GM23338 (cell line): ENCODE data around the gene PICALM. TPM values are rescaled to one million over a fixed set of nuclear protein-coding genes. Genes with fewer than 3 reads are reported as not detected.

Experiments
- ATAC-seq: fragments of 200-7000 bp; cut with Tn5 transposase; 3 replicates; pipeline ENCODE4 v1.9.1; 2020
- DNase-seq: peaks from one replicate; pipeline ENCODE4 v3.0.0-alpha.2; 2015; ENCODE audit warnings: low spot score
- H2AFZ ChIP-seq: fragments of 200-600 bp; sonication (generic); 2 replicates; pipeline ENCODE4 v1.8.0; 2016; ENCODE audit warnings: antibody characterized with exemption, mild to moderate bottlenecking, moderate library complexity
- H3F3A ChIP-seq: fragments of 200-600 bp; sonication (generic); replicated peaks from 2 replicates; pipeline ENCODE4 v1.8.0; 2017; ENCODE audit warnings: antibody characterized with exemption, mixed run types, low read depth
- H3K27ac ChIP-seq: fragments of 200-600 bp; sonication (generic); 2 replicates; pipeline ENCODE4 v1.6.1; 2016; ENCODE audit warnings: low read depth
- H3K27me3 ChIP-seq: fragments of 200-600 bp; sonication (generic); 2 replicates; pipeline ENCODE4 v1.8.0; 2016; ENCODE audit warnings: mild to moderate bottlenecking, mixed run types, moderate library complexity; ENCODE audit not compliant: insufficient read depth
- H3K36me3 ChIP-seq: fragments of 200-600 bp; sonication (generic); 2 replicates; pipeline ENCODE4 v1.8.0; 2016; ENCODE audit warnings: mild to moderate bottlenecking; ENCODE audit not compliant: insufficient read depth
- H3K4me1 ChIP-seq: fragments of 200-600 bp; sonication (generic); 2 replicates; pipeline ENCODE4 v1.8.0; 2016; ENCODE audit warnings: mild to moderate bottlenecking, moderate library complexity; ENCODE audit not compliant: insufficient read depth
- H3K4me2 ChIP-seq: fragments of 200-600 bp; sonication (generic); 2 replicates; pipeline ENCODE4 v1.7.1; 2017; ENCODE audit warnings: mixed run types
- H3K4me3 ChIP-seq: fragments of 200-600 bp; sonication (generic); 2 replicates; pipeline ENCODE4 v1.6.1; 2016; ENCODE audit warnings: mixed run types
- H3K79me2 ChIP-seq: fragments of 200-600 bp; sonication (generic); replicated peaks from 2 replicates; pipeline ENCODE4 v1.8.0; 2017; ENCODE audit warnings: mild to moderate bottlenecking; ENCODE audit not compliant: insufficient read depth
- H3K9me2 ChIP-seq: fragments of 200-600 bp; sonication (generic); 2 replicates; pipeline ENCODE4 v1.8.0; 2017; ENCODE audit not compliant: insufficient read depth
- H4K20me1 ChIP-seq: fragments of 200-600 bp; sonication (generic); replicated peaks from 2 replicates; pipeline ENCODE4 v1.8.0; 2017; ENCODE audit warnings: mild to moderate bottlenecking; ENCODE audit not compliant: insufficient read depth
- H3K27ac Mint-ChIP-seq: 2 replicates; pipeline ENCODE4 v1.8.0; 2020; ENCODE audit warnings: inconsistent platforms, mild to moderate bottlenecking, moderate library complexity, mixed read lengths
- H3K27me3 Mint-ChIP-seq: 3 replicates; pipeline ENCODE4 v1.8.0; 2022; ENCODE audit warnings: low read depth, mild to moderate bottlenecking, moderate library complexity, mixed read lengths, inconsistent platforms; ENCODE audit not compliant: insufficient read depth, poor library complexity
- H3K36me3 Mint-ChIP-seq: 3 replicates; pipeline ENCODE4 v1.8.0; 2021; ENCODE audit warnings: low read depth, mild to moderate bottlenecking, inconsistent platforms, moderate library complexity, mixed read lengths
- H3K4me1 Mint-ChIP-seq: 3 replicates; pipeline ENCODE4 v1.8.0; 2020; ENCODE audit warnings: mild to moderate bottlenecking, inconsistent platforms, mixed read lengths
- H3K4me3 Mint-ChIP-seq: 3 replicates; pipeline ENCODE4 v1.8.0; 2021; ENCODE audit warnings: moderate library complexity, mild to moderate bottlenecking, inconsistent platforms, mixed read lengths
- H3K9me3 Mint-ChIP-seq: 3 replicates; pipeline ENCODE4 v1.8.0; 2020; ENCODE audit warnings: moderate library complexity, mild to moderate bottlenecking, inconsistent platforms, mixed read lengths
- CREB1 ChIP-seq: fragments of 250-450 bp; sonication (Bioruptor Pico); IDR thresholded peaks from 2 replicates; pipeline ENCODE4 v1.5.0; 2020; ENCODE audit warnings: low read depth, mild to moderate bottlenecking, moderate library complexity
- ETS1 ChIP-seq: IDR thresholded peaks from 2 replicates; pipeline ENCODE4 v1.6.1; 2016; ENCODE audit warnings: antibody characterized with exemption
- EZH2phosphoT487 ChIP-seq: fragments of 200-600 bp; sonication (generic); IDR thresholded peaks from one replicate; pipeline ENCODE4 v1.8.1; 2018; ENCODE audit warnings: antibody characterized with exemption; ENCODE audit not compliant: unreplicated experiment
- JUNB ChIP-seq: IDR thresholded peaks from one replicate; pipeline ENCODE4 v1.6.1; 2016; ENCODE audit warnings: antibody characterized with exemption; ENCODE audit not compliant: unreplicated experiment
- POLR2AphosphoS5 ChIP-seq: IDR thresholded peaks from 2 replicates; pipeline ENCODE4 v1.6.1; 2016; ENCODE audit warnings: antibody characterized with exemption, low read depth
- REST ChIP-seq: IDR thresholded peaks from one replicate; pipeline ENCODE4 v1.6.1; 2018; ENCODE audit warnings: antibody characterized with exemption; ENCODE audit not compliant: unreplicated experiment
- STAT1 ChIP-seq: IDR thresholded peaks from one replicate; pipeline ENCODE4 v1.6.1; 2016; ENCODE audit warnings: antibody characterized with exemption; ENCODE audit not compliant: unreplicated experiment
- long read RNA-seq: library from polyadenylated mRNA; unstranded; transcript quantifications from one replicate; pipeline ENCODE4 v2.0.0, GENCODE V29; 2020; ENCODE audit not compliant: unreplicated experiment
- polyA plus RNA-seq: library from polyadenylated mRNA; unstranded; fragments of >200 nt; fragmentation: Nextera tagmentation; extraction: Ambion mirVana; gene quantifications from 2 replicates; pipeline ENCODE4 v1.2.1, GENCODE V29; 2016
- total RNA-seq: library from RNA; depleted of rRNA; stranded (reverse); fragments of >200 nt; shearing (Covaris generic); gene quantifications from 2 replicates; pipeline ENCODE4 v1.2.3, GENCODE V29; 2014; rRNA removed
- TF ChIP-seq, protein P1 (sequence below), 2 experiments: fragments of 200-600 bp in 1 of 2; sonication (generic) in 1 of 2; conservative IDR thresholded peaks; 2 replicates each; pipeline versions ENCODE4 v1.5.1 to v1.6.1; 2016 to 2017; ENCODE audit warnings: antibody characterized with exemption in 2 of 2, low read depth in 2 of 2, mild to moderate bottlenecking in 2 of 2, moderate library complexity in 1 of 2

The PICALM gene, protein sequence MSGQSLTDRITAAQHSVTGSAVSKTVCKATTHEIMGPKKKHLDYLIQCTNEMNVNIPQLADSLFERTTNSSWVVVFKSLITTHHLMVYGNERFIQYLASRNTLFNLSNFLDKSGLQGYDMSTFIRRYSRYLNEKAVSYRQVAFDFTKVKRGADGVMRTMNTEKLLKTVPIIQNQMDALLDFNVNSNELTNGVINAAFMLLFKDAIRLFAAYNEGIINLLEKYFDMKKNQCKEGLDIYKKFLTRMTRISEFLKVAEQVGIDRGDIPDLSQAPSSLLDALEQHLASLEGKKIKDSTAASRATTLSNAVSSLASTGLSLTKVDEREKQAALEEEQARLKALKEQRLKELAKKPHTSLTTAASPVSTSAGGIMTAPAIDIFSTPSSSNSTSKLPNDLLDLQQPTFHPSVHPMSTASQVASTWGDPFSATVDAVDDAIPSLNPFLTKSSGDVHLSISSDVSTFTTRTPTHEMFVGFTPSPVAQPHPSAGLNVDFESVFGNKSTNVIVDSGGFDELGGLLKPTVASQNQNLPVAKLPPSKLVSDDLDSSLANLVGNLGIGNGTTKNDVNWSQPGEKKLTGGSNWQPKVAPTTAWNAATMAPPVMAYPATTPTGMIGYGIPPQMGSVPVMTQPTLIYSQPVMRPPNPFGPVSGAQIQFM
- total RNA-seq: 134 and 150 TPM in 2 replicates
- polyA plus RNA-seq: 21.0 and 27.9 TPM in 2 replicates
- long read RNA-seq, partial matches to known transcripts: 1 of 4 reads
- long read RNA-seq, other reads (novel, unspliced or antisense): 3 of 4 reads

DNA sequence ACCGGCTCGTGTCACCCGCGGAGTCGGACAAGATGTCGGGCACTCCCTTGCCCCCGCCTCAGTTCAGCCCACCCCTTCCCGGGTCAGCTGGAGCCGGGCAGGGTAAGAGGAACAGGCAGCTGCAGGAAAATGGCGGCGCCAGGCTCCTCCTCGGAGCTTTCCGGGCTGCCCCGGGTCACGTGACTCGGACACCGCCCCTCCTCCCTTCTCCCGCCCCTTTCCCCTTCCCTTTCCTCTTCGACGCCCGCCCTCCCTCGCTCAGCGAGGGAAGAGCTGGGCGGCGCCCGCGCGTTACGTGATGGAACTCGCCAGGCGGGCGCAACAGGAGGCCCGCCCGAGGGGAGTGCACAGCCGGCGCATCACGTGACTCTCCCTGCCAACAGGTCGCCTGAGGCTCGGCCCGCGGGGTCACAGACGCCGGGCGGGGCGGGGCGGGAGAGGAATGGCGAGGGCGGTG lies at the start of gene PICALM:
PICALM (minus strand) TSS at position 134 of the 457 bp plus-strand sequence. CDS start 304 bp downstream, outside the sequence.
- peak; percentile 89 for ATAC-seq
- H3F3A ChIP-seq: no peaks in the 10 kb centered on the region
- H3K36me3 Mint-ChIP-seq: peaks cover 4% of the 10 kb centered on the region

More for the DNA sequence above, at the start of gene PICALM:
- H3K36me3 ChIP-seq: no peaks in the 10 kb centered on the region
- no peaks in the 10 kb centered on the region for H3K27me3 ChIP-seq
- H2AFZ ChIP-seq: no peak within 1 kb of the TSS
- H3K4me1 Mint-ChIP-seq: peaks cover 32% of the 10 kb centered on the region
- peaks cover 27% of the 10 kb centered on the region for H3K4me1 ChIP-seq
- H3K9me3 Mint-ChIP-seq: no peaks in the 10 kb centered on the region
- peak within 1 kb of the TSS; percentile 78 for H3K4me2 ChIP-seq
- peak; percentile 98 for DNase-seq
- H3K27ac ChIP-seq: peak within 1 kb of the TSS; percentile 99
- peak within 1 kb of the TSS; percentile 98 for H3K27ac Mint-ChIP-seq
- peak within 1 kb of the TSS; percentile 99 for H3K4me3 Mint-ChIP-seq
- H3K79me2 ChIP-seq: peaks cover 46% of the 10 kb centered on the region
- H4K20me1 ChIP-seq: peaks cover 30% of the 10 kb centered on the region
- H3K27me3 Mint-ChIP-seq: peaks cover 6% of the 10 kb centered on the region
- H3K4me3 ChIP-seq: peak within 1 kb of the TSS; percentile 87
- no peak for TF ChIP-seq EZH2phosphoT487
- peak; percentile 77 for TF ChIP-seq POLR2AphosphoS5
- no peak for TF ChIP-seq STAT1
- TF ChIP-seq CREB1: peak; percentile 73
- no peak for TF ChIP-seq JUNB
- 0 out of 2 replicates have a peak, but pooled peaks have one; percentile 36 for TF ChIP-seq ETS1
- peak; percentile 11 for TF ChIP-seq REST
- TF ChIP-seq, protein P1, sequence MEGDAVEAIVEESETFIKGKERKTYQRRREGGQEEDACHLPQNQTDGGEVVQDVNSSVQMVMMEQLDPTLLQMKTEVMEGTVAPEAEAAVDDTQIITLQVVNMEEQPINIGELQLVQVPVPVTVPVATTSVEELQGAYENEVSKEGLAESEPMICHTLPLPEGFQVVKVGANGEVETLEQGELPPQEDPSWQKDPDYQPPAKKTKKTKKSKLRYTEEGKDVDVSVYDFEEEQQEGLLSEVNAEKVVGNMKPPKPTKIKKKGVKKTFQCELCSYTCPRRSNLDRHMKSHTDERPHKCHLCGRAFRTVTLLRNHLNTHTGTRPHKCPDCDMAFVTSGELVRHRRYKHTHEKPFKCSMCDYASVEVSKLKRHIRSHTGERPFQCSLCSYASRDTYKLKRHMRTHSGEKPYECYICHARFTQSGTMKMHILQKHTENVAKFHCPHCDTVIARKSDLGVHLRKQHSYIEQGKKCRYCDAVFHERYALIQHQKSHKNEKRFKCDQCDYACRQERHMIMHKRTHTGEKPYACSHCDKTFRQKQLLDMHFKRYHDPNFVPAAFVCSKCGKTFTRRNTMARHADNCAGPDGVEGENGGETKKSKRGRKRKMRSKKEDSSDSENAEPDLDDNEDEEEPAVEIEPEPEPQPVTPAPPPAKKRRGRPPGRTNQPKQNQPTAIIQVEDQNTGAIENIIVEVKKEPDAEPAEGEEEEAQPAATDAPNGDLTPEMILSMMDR (conservative IDR thresholded peaks at IDR 0.05; ENCODE audit: low read depth in 2 of 2): no peak
- H3K9me2 ChIP-seq: no peaks in the 10 kb centered on the region
